AG09309 (cell line): Measurements from ENCODE around the gene FRMPD1.
A peak's percentile ranks its signal among the peaks of the same experiment; 100 is the strongest.
"Not testable (repeated sequence)": the region's sequence is repeated elsewhere in the genome, so short reads cannot be mapped to it uniquely, and the experiment has no call there.

Source experiments
- DNase-seq: peaks from one replicate; pipeline ENCODE4 v3.0.0-alpha.2; 2010; ENCODE audit warnings: low read depth
- H3K4me3 ChIP-seq: 2 replicates; pipeline ENCODE4 v1.5.1; 2011; ENCODE audit warnings: mild to moderate bottlenecking, low read depth, low read length, moderate library complexity; ENCODE audit not compliant: control insufficient read depth
- TF ChIP-seq, protein P1 (sequence below): IDR thresholded peaks from 2 replicates; pipeline ENCODE4 v1.5.1; 2011; ENCODE audit warnings: mild to moderate bottlenecking, low read depth, low read length, inconsistent platforms; ENCODE audit not compliant: insufficient read depth, control insufficient read depth; ENCODE audit errors: missing control alignments

FRMPD1 gene

GRCh38 chr9:37753489-37754190 is 102.9 kb downstream of the FRMPD1 start, which contains the start of gene TRMT10B:
Gene TRMT10B (plus strand): TSS chr9:37753805. CDS start chr9:37761932, 8,127 bp downstream.
- peak within 1 kb of the TSS; percentile 92 for H3K4me3 ChIP-seq
- no peak for DNase-seq
- TF ChIP-seq, protein P1, sequence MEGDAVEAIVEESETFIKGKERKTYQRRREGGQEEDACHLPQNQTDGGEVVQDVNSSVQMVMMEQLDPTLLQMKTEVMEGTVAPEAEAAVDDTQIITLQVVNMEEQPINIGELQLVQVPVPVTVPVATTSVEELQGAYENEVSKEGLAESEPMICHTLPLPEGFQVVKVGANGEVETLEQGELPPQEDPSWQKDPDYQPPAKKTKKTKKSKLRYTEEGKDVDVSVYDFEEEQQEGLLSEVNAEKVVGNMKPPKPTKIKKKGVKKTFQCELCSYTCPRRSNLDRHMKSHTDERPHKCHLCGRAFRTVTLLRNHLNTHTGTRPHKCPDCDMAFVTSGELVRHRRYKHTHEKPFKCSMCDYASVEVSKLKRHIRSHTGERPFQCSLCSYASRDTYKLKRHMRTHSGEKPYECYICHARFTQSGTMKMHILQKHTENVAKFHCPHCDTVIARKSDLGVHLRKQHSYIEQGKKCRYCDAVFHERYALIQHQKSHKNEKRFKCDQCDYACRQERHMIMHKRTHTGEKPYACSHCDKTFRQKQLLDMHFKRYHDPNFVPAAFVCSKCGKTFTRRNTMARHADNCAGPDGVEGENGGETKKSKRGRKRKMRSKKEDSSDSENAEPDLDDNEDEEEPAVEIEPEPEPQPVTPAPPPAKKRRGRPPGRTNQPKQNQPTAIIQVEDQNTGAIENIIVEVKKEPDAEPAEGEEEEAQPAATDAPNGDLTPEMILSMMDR = no peak

DNA sequence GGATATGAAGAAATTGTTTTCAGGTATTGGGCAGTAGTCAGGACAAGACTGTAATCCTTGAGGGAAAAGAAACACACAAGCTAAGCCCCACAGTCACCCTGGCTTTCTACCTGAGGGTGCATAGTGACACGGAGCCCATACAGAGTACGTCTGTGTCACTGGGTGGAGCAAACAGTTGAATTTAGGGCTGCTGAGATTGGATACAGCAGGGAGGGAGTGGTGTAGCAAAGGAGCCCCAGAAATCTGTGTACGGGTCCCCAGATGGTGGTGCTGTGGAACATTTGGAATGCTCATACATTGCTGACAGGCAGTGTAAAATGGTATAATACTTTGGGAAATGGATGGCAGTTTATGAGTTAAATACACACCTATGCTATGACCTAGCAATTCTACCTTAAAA is 108.0 kb downstream of the FRMPD1 start:
- TF ChIP-seq, protein P1 = no peak
- H3K4me3 ChIP-seq = no peak overlapping the region
- no peak for DNase-seq

DNA sequence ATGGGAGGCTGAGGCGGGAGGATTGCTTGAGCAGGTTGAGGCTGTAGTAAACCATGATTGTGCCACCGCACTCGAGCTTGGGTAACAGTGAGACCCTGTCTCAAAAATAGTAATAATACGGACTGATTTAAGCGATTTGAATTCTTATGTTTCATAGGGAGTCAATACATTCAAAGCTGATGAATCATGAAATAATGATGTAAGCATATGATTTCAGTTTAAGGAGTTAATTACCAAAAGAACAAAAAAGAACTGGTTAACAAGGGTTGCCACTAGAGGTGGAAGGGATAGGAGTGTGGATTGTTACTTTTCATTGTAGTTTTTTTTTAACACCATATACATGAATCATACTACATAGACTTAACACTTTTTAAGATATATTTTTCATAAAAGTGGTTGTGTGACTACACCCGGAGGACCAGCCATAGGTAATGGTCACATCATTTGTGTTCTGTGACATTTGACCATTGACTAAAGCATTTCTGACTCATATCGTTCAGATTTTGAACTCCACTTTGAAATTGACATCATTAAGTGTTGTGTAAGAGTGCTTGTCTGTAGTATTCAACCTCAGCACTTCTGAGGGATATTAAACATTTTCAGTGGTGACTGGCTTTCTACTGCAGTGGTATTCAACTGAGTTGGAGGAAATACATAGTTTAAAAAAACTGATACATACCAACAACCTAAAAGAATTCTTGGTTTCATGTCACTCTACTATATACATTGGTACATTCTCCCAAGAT is 109.8 kb downstream of the FRMPD1 start:
- DNase-seq = peak; percentile 37
- no peak overlapping the region for H3K4me3 ChIP-seq
- TF ChIP-seq, protein P1 = no peak

- no peak overlapping the region for H3K4me3 ChIP-seq
- TF ChIP-seq, protein P1 = no peak
- DNase-seq = peak; percentile 39
Observed at GRCh38 chr9:37761511-37761910, 110.8 kb downstream of the FRMPD1 start.

DNA sequence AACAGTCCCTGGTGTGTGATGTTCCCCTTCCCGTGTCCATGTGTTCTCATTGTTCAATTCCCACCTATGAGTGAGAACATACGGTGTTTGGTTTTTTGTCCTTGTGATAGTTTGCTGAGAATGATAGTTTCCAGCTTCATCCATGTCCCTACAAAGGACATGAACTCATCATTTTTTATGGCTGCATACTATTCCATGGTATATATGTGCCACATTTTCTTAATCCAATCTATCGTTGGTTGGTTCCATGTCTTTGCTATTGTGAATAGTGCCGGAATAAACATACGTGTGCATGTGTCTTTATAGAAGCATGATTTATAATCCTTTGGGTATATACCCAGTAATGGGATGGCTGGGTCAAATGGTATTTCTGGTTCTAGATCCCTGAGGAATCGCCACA is 114.5 kb downstream of the FRMPD1 start:
- not testable (repeated sequence) for DNase-seq, H3K4me3 ChIP-seq

- no peak overlapping the region for H3K4me3 ChIP-seq
- TF ChIP-seq, protein P1 = no peak
- no peak for DNase-seq
Observed at GRCh38 chr9:37769306-37769705, 118.6 kb downstream of the FRMPD1 start.

GRCh38 chr9:37769995-37770394 is 119.2 kb downstream of the FRMPD1 start:
- DNase-seq = no peak
- TF ChIP-seq, protein P1 = no peak
- no peak overlapping the region for H3K4me3 ChIP-seq
